ENCODE data around the gene PDE10A. TPM values are rescaled to one million over a fixed set of nuclear protein-coding genes. Genes with fewer than 3 reads are reported as not detected.

The PDE10A gene
- total RNA-seq, 1 donor from 2014 or later: 2.7 TPM

DNA sequence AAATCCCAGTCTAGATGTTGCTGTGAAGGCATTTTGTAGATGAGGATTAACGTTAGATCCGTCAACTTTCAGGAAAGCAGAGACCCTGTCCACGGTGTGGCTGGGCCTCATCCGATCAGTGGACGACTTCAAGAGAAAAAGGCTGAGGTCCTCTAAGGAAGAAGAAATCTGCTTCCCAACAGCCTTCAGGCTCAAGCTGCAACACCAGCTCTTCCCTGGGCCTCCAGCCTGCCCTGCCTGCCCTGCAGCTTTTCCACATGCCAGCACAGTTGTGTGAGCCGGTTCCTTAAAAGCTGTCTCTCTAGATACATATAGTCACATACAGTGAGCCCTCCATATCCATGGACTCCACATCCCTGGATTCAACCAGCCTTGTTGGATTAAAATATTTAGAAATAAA lies 14.1 kb upstream of the PDE10A start:
- no peaks in the 10 kb centered on the region for H3K4me1 ChIP-seq
- TF ChIP-seq, protein P1, sequence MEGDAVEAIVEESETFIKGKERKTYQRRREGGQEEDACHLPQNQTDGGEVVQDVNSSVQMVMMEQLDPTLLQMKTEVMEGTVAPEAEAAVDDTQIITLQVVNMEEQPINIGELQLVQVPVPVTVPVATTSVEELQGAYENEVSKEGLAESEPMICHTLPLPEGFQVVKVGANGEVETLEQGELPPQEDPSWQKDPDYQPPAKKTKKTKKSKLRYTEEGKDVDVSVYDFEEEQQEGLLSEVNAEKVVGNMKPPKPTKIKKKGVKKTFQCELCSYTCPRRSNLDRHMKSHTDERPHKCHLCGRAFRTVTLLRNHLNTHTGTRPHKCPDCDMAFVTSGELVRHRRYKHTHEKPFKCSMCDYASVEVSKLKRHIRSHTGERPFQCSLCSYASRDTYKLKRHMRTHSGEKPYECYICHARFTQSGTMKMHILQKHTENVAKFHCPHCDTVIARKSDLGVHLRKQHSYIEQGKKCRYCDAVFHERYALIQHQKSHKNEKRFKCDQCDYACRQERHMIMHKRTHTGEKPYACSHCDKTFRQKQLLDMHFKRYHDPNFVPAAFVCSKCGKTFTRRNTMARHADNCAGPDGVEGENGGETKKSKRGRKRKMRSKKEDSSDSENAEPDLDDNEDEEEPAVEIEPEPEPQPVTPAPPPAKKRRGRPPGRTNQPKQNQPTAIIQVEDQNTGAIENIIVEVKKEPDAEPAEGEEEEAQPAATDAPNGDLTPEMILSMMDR (IDR thresholded peaks at IDR 0.05): no peak
- H3K27ac ChIP-seq: no peak overlapping the region
- no peaks in the 10 kb centered on the region for H3K27me3 ChIP-seq (ENCODE audit: low read depth)
- H3K9me3 ChIP-seq: no peaks in the 10 kb centered on the region
- no peak overlapping the region for H3K4me3 ChIP-seq
- no peaks in the 10 kb centered on the region for H3K36me3 ChIP-seq
- DNase-seq: no peak
- no peak for ATAC-seq
- intact Hi-C loops (cut with DNase I): no loop called here

DNA sequence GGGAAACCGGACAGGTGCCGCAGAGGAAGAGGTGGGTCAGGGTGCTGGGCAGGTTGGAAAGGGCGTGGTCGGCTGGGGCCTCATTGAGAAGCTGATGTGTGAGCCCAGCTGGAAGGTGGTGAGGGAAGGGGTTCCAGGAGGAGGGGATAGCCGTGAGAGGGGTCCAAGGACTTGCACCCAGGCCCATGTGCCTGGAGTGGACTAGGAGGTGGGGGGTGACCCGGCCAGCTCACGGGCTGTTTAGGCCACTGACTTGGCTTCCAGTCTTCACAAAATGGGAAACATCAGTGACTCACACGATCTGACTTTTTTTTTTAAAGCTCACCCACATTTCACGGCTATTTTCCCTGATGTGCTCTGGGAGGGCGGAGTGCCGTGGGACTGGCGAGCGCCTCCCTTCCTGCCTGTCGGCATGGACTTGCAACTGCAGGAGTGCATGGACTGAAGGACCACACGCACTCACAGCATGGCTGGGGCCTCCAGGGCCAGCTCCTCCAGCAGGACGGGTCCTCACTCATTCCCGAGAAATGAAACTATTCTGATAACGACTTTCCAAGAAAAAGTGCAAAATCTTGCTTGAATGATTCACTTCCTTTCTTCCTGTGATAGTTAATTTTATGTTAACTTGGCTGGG lies 13.5 kb upstream of the PDE10A start:
- Histone ChIP-seq H3K27me3 (ENCODE audit: low read depth) (no peaks in the 10 kb centered on the region), H3K4me1 (no peaks in the 10 kb centered on the region), H3K36me3 (no peaks in the 10 kb centered on the region), H3K27ac (no peak overlapping the region), H3K9me3 (no peaks in the 10 kb centered on the region), H3K4me3 (no peak overlapping the region)
- ATAC-seq (peak in 1 of 2 donors; percentile 57), DNase-seq (no peak)
- TF ChIP-seq, protein P1 (IDR thresholded peaks at IDR 0.05): no peak
- intact Hi-C loops (cut with DNase I): no loop called here

DNA sequence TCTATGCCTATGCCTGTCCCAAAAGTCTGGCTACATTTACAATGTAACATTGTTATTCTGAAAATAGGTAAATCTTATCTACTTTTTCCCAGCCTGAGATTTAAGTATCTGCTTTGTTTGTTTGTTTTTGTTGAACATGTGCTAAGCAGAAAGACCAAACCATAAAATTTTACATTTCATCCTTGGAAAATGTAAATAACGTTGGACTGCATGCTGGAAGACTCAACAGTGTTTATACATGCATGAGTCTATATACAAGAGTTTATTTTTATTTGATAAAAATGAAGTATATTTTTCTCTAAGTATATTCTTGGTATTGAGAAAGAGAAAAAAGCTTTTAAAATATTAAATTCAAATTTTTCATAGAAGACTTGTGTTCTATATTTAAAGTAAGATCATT lies 12.1 kb upstream of the PDE10A start:
- intact Hi-C loops (cut with DNase I): no loop called here
- Histone ChIP-seq H3K4me3 (no peak overlapping the region), H3K27ac (no peak overlapping the region), H3K4me1 (no peaks in the 10 kb centered on the region), H3K27me3 (ENCODE audit: low read depth) (no peaks in the 10 kb centered on the region), H3K36me3 (no peaks in the 10 kb centered on the region), H3K9me3 (no peaks in the 10 kb centered on the region)
- TF ChIP-seq, protein P1 (IDR thresholded peaks at IDR 0.05): no peak
- DNase-seq (no peak), ATAC-seq (no peak)

DNA sequence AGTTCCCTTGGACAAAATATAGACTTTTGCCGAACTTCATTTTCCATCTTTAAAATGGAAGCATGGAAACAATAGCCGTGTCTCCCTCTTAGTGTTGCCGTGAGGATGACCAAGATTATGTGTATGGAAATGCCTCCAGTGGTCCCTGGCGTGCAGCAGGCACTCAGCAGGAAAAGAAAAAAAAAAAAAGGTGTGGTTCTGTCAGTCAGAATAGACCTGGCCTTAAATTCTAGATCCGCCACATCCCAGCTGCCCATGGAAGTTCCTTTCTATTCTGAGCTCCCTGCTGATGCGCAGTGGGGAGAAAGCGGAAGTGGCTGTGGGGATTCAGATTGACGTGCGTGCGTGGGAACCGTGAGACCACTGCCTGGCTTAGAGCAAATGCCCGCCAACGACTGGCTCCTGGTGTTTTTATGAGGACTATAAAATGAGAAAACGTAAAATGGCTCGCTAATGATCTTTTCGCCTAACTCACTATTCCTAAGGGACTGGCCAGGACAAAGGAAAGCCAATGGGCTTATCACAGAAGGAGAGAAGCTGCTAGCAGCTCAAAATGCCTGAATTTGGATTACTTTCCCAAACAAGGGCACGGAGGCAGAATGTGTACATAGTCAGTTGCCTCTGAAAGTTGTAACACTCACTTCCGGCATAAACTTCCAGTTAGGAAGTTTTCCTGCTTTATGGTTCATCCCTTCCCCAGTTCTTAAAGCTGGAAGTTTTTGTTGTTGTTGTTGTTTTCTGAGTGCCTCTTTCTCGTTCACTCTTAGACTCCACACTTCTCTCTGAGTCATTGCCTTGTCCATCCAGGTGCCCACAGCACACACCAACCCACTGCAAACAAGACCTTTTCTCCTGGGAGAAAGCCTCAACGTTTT lies 11.4 kb upstream of the PDE10A start:
- Histone ChIP-seq H3K4me3 (no peak overlapping the region), H3K4me1 (no peaks in the 10 kb centered on the region), H3K27me3 (ENCODE audit: low read depth) (peaks cover 2% of the 10 kb centered on the region), H3K9me3 (no peaks in the 10 kb centered on the region), H3K36me3 (no peaks in the 10 kb centered on the region), H3K27ac (no peak overlapping the region)
- DNase-seq (no peak), ATAC-seq (no peak)
- TF ChIP-seq, protein P1 (IDR thresholded peaks at IDR 0.05): no peak
- intact Hi-C loops (cut with DNase I): no loop called here

DNA sequence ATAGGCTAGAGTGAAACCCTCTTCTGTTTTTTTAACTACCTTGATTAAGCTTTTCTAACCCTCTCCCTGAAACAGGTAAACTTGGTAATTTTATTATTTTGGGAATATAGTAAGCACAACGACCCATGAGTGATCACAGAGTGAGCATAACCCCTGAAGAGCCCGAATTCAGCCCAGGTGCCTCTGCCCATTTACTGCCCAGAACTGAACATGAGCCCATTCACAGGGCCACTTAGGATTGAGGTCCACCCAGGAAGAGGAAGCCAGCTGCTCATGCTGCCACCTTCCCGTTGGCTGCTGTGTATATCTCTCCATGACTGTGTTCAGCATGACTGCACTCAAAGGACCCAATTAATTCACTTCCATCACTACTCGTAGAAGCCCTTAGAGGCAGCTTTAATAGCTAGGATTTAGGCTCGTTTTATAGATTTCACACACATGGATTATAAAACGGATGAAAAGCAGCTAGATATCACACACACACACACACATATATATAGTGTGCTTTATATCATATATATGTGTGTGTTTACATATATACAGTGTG lies 8.3 kb upstream of the PDE10A start:
- no peaks in the 10 kb centered on the region for H3K9me3 ChIP-seq
- no peaks in the 10 kb centered on the region for H3K4me1 ChIP-seq
- TF ChIP-seq, protein P1 (IDR thresholded peaks at IDR 0.05): no peak
- ATAC-seq (no peak), DNase-seq (no peak)
- peaks cover 20% of the 10 kb centered on the region for H3K27me3 ChIP-seq (ENCODE audit: low read depth)
- intact Hi-C loops (cut with DNase I): no loop called here
- H3K27ac ChIP-seq: no peak overlapping the region
- H3K36me3 ChIP-seq: no peaks in the 10 kb centered on the region
- H3K4me3 ChIP-seq: no peak overlapping the region

Measured in lower lobe of right lung (tissue), 2 donors.